SK-N-SH (cell line): ENCODE measurements around the gene EEF1AKMT1.

Experiments used
- GATA2 ChIP-seq: sonication (generic); formaldehyde crosslinking; IDR thresholded peaks from 2 replicates; pipeline ENCODE4 v1.5.0; 2020; ENCODE audit warnings: mild to moderate bottlenecking, missing genetic modification reagents
- JUND ChIP-seq: IDR thresholded peaks from 2 replicates; pipeline ENCODE4 v1.4.0; 2012
- NFIC ChIP-seq: IDR thresholded peaks from 2 replicates; pipeline ENCODE4 v1.4.0; 2012; ENCODE audit warnings: borderline replicate concordance
- POLR2AphosphoS5 ChIP-seq: IDR thresholded peaks from 2 replicates; pipeline ENCODE4 v1.6.1; 2012; ENCODE audit warnings: low read depth, low read length
- SIN3A ChIP-seq: IDR thresholded peaks from 2 replicates; pipeline ENCODE4 v1.6.1; 2012; ENCODE audit warnings: low read depth, mild to moderate bottlenecking, low read length, moderate library complexity, borderline replicate concordance
- TAF1 ChIP-seq: IDR thresholded peaks from 2 replicates; pipeline ENCODE4 v1.6.1; 2012; ENCODE audit warnings: low read depth, mild to moderate bottlenecking, low read length, moderate library complexity, borderline replicate concordance
- TCF12 ChIP-seq: IDR thresholded peaks from 2 replicates; pipeline ENCODE4 v1.4.0; 2012
- TEAD4 ChIP-seq: IDR thresholded peaks from 2 replicates; pipeline ENCODE4 v1.4.0; 2012; ENCODE audit warnings: mild to moderate bottlenecking, borderline replicate concordance; ENCODE audit not compliant: insufficient read depth
- YY1 ChIP-seq: IDR thresholded peaks from 2 replicates; pipeline ENCODE4 v1.4.0; 2012; ENCODE audit warnings: low read depth, mild to moderate bottlenecking
- TF ChIP-seq, protein P1 (sequence below): fragments of 200-600 bp; sonication (generic); IDR thresholded peaks from 2 replicates; pipeline ENCODE4 v1.6.1; 2017; ENCODE audit warnings: antibody characterized with exemption, mild to moderate bottlenecking, moderate library complexity
- TF ChIP-seq, protein P2 (sequence below): fragments of 150-350 bp; IDR thresholded peaks from 2 replicates; pipeline ENCODE4 v1.6.1; 2017; ENCODE audit warnings: antibody characterized with exemption, low read length, low read depth, borderline replicate concordance
- TF ChIP-seq, protein P3 (sequence below): IDR thresholded peaks from 2 replicates; pipeline ENCODE4 v1.6.1; 2012; ENCODE audit warnings: mild to moderate bottlenecking, low read depth, low read length, moderate library complexity
- TF ChIP-seq, protein P4 (sequence below): IDR thresholded peaks from 2 replicates; pipeline ENCODE4 v1.4.0; 2012; ENCODE audit warnings: low read depth, borderline replicate concordance

GRCh38 chr13:20773194-20774080 is at the start of gene EEF1AKMT1:
- TF ChIP-seq, protein P1, sequence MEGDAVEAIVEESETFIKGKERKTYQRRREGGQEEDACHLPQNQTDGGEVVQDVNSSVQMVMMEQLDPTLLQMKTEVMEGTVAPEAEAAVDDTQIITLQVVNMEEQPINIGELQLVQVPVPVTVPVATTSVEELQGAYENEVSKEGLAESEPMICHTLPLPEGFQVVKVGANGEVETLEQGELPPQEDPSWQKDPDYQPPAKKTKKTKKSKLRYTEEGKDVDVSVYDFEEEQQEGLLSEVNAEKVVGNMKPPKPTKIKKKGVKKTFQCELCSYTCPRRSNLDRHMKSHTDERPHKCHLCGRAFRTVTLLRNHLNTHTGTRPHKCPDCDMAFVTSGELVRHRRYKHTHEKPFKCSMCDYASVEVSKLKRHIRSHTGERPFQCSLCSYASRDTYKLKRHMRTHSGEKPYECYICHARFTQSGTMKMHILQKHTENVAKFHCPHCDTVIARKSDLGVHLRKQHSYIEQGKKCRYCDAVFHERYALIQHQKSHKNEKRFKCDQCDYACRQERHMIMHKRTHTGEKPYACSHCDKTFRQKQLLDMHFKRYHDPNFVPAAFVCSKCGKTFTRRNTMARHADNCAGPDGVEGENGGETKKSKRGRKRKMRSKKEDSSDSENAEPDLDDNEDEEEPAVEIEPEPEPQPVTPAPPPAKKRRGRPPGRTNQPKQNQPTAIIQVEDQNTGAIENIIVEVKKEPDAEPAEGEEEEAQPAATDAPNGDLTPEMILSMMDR = no peak
- TF ChIP-seq JUND (no peak), TAF1 (peak; percentile 41; the same call in 1 of the 2 replicates), GATA2 (CRISPR knock-in tag) (no peak), TEAD4 (no peak), POLR2AphosphoS5 (peak; percentile 93), YY1 (no peak), NFIC (0 out of 2 replicates have a peak, but pooled peaks have one; percentile 6), SIN3A (no peak), TCF12 (no peak)
- TF ChIP-seq, protein P2, sequence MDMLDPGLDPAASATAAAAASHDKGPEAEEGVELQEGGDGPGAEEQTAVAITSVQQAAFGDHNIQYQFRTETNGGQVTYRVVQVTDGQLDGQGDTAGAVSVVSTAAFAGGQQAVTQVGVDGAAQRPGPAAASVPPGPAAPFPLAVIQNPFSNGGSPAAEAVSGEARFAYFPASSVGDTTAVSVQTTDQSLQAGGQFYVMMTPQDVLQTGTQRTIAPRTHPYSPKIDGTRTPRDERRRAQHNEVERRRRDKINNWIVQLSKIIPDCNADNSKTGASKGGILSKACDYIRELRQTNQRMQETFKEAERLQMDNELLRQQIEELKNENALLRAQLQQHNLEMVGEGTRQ = no peak
- TF ChIP-seq, protein P3, sequence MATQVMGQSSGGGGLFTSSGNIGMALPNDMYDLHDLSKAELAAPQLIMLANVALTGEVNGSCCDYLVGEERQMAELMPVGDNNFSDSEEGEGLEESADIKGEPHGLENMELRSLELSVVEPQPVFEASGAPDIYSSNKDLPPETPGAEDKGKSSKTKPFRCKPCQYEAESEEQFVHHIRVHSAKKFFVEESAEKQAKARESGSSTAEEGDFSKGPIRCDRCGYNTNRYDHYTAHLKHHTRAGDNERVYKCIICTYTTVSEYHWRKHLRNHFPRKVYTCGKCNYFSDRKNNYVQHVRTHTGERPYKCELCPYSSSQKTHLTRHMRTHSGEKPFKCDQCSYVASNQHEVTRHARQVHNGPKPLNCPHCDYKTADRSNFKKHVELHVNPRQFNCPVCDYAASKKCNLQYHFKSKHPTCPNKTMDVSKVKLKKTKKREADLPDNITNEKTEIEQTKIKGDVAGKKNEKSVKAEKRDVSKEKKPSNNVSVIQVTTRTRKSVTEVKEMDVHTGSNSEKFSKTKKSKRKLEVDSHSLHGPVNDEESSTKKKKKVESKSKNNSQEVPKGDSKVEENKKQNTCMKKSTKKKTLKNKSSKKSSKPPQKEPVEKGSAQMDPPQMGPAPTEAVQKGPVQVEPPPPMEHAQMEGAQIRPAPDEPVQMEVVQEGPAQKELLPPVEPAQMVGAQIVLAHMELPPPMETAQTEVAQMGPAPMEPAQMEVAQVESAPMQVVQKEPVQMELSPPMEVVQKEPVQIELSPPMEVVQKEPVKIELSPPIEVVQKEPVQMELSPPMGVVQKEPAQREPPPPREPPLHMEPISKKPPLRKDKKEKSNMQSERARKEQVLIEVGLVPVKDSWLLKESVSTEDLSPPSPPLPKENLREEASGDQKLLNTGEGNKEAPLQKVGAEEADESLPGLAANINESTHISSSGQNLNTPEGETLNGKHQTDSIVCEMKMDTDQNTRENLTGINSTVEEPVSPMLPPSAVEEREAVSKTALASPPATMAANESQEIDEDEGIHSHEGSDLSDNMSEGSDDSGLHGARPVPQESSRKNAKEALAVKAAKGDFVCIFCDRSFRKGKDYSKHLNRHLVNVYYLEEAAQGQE = no peak
- TF ChIP-seq, protein P4, sequence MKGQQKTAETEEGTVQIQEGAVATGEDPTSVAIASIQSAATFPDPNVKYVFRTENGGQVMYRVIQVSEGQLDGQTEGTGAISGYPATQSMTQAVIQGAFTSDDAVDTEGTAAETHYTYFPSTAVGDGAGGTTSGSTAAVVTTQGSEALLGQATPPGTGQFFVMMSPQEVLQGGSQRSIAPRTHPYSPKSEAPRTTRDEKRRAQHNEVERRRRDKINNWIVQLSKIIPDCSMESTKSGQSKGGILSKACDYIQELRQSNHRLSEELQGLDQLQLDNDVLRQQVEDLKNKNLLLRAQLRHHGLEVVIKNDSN = no peak
